ENCODE results near the gene SMIM43. TPM values are rescaled to one million over a fixed set of nuclear protein-coding genes. Genes with fewer than 3 reads are reported as not detected.

SMIM43 gene
- total RNA-seq, 1 experiment from 2014 or later, result 0.33 TPM

DNA sequence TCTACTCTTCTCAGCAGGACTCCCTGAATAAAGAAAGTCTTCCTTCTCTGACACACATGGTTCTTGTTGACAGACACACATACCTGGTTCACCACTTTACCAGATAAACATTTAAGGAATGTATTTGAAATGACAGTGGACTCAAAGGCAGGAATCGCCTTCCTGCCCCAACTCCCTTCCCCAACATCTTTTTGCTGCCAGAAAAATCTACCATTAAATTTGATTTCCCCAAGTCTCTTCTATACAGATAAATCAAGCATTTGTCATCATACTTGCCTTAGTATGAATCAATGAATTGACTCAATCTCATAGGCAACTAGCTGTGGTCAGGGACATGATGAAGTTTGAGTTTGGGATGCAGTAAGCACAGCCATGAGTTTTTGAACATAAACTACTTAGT is 44.9 kb downstream of the SMIM43 start:
- Mint-ChIP-seq H3K27me3 (ENCODE audit: low read depth) (peaks cover 2% of the 10 kb centered on the region; the same call in 1 of the 2 replicates), H3K4me1 (no peaks in the 10 kb centered on the region), H3K9me3 (no peaks in the 10 kb centered on the region), H3K27ac (no peak overlapping the region), H3K4me3 (no peak overlapping the region), H3K36me3 (no peaks in the 10 kb centered on the region)
- ChIA-PET CTCF (no interaction called here), POLR2A (no interaction called here)
- no peak for ATAC-seq
- TF ChIP-seq RELA (CRISPR knock-in tag; IDR thresholded peaks at IDR 0.05; ENCODE audit: borderline replicate concordance) (no peak), ZNF138 (CRISPR knock-in tag; conservative IDR thresholded peaks at IDR 0.05) (no peak), RORB (CRISPR knock-in tag; IDR thresholded peaks at IDR 0.05) (no peak), ZNF219 (CRISPR knock-in tag; IDR thresholded peaks at IDR 0.05; ENCODE audit: borderline replicate concordance) (no peak), IRF2 (CRISPR knock-in tag; IDR thresholded peaks at IDR 0.05; ENCODE audit: borderline replicate concordance, low read depth) (no peak), NR1H2 (CRISPR knock-in tag; IDR thresholded peaks at IDR 0.05) (no peak), FOXK1 (CRISPR knock-in tag; IDR thresholded peaks at IDR 0.05) (no peak), ATF1 (CRISPR knock-in tag; IDR thresholded peaks at IDR 0.05) (no peak), NFATC4 (CRISPR knock-in tag; IDR thresholded peaks at IDR 0.05) (no peak), KAT7 (CRISPR knock-in tag; IDR thresholded peaks at IDR 0.05; ENCODE audit: borderline replicate concordance) (no peak)
- TF ChIP-seq, protein P1, sequence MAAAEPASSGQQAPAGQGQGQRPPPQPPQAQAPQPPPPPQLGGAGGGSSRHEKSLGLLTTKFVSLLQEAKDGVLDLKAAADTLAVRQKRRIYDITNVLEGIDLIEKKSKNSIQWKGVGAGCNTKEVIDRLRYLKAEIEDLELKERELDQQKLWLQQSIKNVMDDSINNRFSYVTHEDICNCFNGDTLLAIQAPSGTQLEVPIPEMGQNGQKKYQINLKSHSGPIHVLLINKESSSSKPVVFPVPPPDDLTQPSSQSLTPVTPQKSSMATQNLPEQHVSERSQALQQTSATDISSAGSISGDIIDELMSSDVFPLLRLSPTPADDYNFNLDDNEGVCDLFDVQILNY (CRISPR knock-in tag; IDR thresholded peaks at IDR 0.05), result no peak
- TF ChIP-seq, protein P2, sequence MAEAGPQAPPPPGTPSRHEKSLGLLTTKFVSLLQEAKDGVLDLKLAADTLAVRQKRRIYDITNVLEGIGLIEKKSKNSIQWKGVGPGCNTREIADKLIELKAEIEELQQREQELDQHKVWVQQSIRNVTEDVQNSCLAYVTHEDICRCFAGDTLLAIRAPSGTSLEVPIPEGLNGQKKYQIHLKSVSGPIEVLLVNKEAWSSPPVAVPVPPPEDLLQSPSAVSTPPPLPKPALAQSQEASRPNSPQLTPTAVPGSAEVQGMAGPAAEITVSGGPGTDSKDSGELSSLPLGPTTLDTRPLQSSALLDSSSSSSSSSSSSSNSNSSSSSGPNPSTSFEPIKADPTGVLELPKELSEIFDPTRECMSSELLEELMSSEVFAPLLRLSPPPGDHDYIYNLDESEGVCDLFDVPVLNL (CRISPR knock-in tag; IDR thresholded peaks at IDR 0.05; ENCODE audit: borderline replicate concordance, low read depth), result no peak
- TF ChIP-seq, protein P3, sequence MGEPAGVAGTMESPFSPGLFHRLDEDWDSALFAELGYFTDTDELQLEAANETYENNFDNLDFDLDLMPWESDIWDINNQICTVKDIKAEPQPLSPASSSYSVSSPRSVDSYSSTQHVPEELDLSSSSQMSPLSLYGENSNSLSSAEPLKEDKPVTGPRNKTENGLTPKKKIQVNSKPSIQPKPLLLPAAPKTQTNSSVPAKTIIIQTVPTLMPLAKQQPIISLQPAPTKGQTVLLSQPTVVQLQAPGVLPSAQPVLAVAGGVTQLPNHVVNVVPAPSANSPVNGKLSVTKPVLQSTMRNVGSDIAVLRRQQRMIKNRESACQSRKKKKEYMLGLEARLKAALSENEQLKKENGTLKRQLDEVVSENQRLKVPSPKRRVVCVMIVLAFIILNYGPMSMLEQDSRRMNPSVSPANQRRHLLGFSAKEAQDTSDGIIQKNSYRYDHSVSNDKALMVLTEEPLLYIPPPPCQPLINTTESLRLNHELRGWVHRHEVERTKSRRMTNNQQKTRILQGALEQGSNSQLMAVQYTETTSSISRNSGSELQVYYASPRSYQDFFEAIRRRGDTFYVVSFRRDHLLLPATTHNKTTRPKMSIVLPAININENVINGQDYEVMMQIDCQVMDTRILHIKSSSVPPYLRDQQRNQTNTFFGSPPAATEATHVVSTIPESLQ (CRISPR knock-in tag; IDR thresholded peaks at IDR 0.05), result no peak
- TF ChIP-seq, protein P4, sequence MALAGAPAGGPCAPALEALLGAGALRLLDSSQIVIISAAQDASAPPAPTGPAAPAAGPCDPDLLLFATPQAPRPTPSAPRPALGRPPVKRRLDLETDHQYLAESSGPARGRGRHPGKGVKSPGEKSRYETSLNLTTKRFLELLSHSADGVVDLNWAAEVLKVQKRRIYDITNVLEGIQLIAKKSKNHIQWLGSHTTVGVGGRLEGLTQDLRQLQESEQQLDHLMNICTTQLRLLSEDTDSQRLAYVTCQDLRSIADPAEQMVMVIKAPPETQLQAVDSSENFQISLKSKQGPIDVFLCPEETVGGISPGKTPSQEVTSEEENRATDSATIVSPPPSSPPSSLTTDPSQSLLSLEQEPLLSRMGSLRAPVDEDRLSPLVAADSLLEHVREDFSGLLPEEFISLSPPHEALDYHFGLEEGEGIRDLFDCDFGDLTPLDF (CRISPR knock-in tag; IDR thresholded peaks at IDR 0.05), result no peak
- TF ChIP-seq, protein P5, sequence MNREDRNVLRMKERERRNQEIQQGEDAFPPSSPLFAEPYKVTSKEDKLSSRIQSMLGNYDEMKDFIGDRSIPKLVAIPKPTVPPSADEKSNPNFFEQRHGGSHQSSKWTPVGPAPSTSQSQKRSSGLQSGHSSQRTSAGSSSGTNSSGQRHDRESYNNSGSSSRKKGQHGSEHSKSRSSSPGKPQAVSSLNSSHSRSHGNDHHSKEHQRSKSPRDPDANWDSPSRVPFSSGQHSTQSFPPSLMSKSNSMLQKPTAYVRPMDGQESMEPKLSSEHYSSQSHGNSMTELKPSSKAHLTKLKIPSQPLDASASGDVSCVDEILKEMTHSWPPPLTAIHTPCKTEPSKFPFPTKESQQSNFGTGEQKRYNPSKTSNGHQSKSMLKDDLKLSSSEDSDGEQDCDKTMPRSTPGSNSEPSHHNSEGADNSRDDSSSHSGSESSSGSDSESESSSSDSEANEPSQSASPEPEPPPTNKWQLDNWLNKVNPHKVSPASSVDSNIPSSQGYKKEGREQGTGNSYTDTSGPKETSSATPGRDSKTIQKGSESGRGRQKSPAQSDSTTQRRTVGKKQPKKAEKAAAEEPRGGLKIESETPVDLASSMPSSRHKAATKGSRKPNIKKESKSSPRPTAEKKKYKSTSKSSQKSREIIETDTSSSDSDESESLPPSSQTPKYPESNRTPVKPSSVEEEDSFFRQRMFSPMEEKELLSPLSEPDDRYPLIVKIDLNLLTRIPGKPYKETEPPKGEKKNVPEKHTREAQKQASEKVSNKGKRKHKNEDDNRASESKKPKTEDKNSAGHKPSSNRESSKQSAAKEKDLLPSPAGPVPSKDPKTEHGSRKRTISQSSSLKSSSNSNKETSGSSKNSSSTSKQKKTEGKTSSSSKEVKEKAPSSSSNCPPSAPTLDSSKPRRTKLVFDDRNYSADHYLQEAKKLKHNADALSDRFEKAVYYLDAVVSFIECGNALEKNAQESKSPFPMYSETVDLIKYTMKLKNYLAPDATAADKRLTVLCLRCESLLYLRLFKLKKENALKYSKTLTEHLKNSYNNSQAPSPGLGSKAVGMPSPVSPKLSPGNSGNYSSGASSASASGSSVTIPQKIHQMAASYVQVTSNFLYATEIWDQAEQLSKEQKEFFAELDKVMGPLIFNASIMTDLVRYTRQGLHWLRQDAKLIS (CRISPR knock-in tag; IDR thresholded peaks at IDR 0.05; ENCODE audit: borderline replicate concordance), result no peak
- TF ChIP-seq, protein P6, sequence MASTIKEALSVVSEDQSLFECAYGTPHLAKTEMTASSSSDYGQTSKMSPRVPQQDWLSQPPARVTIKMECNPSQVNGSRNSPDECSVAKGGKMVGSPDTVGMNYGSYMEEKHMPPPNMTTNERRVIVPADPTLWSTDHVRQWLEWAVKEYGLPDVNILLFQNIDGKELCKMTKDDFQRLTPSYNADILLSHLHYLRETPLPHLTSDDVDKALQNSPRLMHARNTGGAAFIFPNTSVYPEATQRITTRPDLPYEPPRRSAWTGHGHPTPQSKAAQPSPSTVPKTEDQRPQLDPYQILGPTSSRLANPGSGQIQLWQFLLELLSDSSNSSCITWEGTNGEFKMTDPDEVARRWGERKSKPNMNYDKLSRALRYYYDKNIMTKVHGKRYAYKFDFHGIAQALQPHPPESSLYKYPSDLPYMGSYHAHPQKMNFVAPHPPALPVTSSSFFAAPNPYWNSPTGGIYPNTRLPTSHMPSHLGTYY (CRISPR knock-in tag; IDR thresholded peaks at IDR 0.05), result no peak
- TF ChIP-seq, protein P7, sequence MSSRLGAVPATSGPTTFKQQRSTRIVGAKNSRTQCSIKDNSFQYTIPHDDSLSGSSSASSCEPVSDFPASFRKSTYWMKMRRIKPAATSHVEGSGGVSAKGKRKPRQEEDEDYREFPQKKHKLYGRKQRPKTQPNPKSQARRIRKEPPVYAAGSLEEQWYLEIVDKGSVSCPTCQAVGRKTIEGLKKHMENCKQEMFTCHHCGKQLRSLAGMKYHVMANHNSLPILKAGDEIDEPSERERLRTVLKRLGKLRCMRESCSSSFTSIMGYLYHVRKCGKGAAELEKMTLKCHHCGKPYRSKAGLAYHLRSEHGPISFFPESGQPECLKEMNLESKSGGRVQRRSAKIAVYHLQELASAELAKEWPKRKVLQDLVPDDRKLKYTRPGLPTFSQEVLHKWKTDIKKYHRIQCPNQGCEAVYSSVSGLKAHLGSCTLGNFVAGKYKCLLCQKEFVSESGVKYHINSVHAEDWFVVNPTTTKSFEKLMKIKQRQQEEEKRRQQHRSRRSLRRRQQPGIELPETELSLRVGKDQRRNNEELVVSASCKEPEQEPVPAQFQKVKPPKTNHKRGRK (CRISPR knock-in tag; IDR thresholded peaks at IDR 0.05; ENCODE audit: borderline replicate concordance), result no peak
- TF ChIP-seq, protein P8, sequence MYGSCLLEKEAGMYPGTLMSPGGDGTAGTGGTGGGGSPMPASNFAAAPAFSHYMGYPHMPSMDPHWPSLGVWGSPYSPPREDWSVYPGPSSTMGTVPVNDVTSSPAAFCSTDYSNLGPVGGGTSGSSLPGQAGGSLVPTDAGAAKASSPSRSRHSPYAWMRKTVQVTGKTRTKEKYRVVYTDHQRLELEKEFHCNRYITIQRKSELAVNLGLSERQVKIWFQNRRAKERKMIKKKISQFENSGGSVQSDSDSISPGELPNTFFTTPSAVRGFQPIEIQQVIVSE (CRISPR knock-in tag; IDR thresholded peaks at IDR 0.05; ENCODE audit: borderline replicate concordance), result no peak
- TF ChIP-seq, protein P9, sequence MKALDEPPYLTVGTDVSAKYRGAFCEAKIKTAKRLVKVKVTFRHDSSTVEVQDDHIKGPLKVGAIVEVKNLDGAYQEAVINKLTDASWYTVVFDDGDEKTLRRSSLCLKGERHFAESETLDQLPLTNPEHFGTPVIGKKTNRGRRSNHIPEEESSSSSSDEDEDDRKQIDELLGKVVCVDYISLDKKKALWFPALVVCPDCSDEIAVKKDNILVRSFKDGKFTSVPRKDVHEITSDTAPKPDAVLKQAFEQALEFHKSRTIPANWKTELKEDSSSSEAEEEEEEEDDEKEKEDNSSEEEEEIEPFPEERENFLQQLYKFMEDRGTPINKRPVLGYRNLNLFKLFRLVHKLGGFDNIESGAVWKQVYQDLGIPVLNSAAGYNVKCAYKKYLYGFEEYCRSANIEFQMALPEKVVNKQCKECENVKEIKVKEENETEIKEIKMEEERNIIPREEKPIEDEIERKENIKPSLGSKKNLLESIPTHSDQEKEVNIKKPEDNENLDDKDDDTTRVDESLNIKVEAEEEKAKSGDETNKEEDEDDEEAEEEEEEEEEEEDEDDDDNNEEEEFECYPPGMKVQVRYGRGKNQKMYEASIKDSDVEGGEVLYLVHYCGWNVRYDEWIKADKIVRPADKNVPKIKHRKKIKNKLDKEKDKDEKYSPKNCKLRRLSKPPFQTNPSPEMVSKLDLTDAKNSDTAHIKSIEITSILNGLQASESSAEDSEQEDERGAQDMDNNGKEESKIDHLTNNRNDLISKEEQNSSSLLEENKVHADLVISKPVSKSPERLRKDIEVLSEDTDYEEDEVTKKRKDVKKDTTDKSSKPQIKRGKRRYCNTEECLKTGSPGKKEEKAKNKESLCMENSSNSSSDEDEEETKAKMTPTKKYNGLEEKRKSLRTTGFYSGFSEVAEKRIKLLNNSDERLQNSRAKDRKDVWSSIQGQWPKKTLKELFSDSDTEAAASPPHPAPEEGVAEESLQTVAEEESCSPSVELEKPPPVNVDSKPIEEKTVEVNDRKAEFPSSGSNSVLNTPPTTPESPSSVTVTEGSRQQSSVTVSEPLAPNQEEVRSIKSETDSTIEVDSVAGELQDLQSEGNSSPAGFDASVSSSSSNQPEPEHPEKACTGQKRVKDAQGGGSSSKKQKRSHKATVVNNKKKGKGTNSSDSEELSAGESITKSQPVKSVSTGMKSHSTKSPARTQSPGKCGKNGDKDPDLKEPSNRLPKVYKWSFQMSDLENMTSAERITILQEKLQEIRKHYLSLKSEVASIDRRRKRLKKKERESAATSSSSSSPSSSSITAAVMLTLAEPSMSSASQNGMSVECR (CRISPR knock-in tag; IDR thresholded peaks at IDR 0.05; ENCODE audit: borderline replicate concordance), result no peak
- no peak for DNase-seq (ENCODE audit: low spot score)
